ENCODE measurements around the gene GINS1.

DNA sequence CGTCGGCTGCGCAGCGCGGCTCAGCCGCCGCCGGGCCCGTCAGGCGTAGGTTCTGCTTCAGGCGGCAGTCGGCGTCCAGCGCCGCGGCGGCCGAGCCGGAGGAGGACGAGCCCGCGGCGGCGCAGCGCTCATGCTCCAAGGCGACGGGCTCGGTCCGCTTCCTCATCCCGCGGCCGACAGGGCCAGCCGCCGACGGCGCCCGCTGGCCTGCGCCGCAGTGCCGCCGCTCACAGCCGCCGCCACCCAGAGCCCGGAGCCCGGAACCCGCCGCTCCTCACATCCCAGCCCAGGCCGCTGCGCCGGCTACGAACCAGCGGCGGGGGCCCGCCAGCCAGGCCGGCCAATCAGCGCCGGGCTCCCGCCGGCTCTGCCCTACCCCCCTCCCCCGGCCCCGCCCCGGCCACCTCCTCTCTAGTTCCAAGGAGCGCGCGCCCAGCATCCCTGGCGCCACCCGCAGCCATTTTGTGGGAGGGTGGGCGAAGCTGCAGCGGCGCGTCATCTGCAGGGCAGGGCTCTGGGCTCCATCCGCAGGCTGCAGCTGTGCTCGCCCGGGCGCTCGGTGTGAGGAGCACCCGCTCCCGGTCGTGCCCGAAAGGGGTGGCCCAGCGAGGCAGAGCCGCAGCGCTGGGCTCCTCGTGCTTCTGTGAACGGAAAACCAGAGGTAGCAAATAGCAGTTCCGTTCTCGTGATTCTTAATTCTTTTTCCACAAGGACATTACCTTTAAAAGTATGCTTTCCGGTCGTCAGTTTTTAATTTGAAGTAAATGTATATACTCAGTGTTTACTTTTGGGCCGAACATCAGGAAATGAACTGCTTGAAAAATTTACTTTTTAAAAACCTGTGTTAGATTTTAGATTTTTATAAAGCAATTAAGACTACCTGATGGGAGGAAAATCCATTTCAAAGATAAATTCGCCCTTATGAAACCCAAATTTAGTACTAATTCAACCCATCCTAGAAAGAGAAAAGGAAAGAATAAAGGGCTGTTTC lies 16.6 kb upstream of the GINS1 start, which contains the start of gene ABHD12:
- peak; percentile 72 to 94 for TF ChIP-seq POLR2A (IDR thresholded peaks at IDR 0.05)
- TF ChIP-seq, protein P1, sequence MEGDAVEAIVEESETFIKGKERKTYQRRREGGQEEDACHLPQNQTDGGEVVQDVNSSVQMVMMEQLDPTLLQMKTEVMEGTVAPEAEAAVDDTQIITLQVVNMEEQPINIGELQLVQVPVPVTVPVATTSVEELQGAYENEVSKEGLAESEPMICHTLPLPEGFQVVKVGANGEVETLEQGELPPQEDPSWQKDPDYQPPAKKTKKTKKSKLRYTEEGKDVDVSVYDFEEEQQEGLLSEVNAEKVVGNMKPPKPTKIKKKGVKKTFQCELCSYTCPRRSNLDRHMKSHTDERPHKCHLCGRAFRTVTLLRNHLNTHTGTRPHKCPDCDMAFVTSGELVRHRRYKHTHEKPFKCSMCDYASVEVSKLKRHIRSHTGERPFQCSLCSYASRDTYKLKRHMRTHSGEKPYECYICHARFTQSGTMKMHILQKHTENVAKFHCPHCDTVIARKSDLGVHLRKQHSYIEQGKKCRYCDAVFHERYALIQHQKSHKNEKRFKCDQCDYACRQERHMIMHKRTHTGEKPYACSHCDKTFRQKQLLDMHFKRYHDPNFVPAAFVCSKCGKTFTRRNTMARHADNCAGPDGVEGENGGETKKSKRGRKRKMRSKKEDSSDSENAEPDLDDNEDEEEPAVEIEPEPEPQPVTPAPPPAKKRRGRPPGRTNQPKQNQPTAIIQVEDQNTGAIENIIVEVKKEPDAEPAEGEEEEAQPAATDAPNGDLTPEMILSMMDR (IDR thresholded peaks at IDR 0.05): peak in 1 of 6 experiments; percentile 3
